Esophagus (tissue), 2 donors: ENCODE data around the gene LSAMP. TPM values are rescaled to one million over a fixed set of nuclear protein-coding genes. Genes with fewer than 3 reads are reported as not detected.

Source experiments
- H3K27ac ChIP-seq, 2 donors: one replicate each; pipeline ENCODE4 v1.5.1; 2013; ENCODE audit warnings: low read depth in 2 of 2, mild to moderate bottlenecking in 2 of 2, inconsistent platforms in 1 of 2, low read length in 1 of 2, moderate library complexity in 1 of 2
- H3K27me3 ChIP-seq, 2 donors: one replicate each; pipeline ENCODE4 v1.6.1; 2013; ENCODE audit warnings: low read length in 2 of 2, control low read depth in 1 of 2, mild to moderate bottlenecking in 1 of 2; ENCODE audit not compliant: insufficient read depth in 2 of 2, control insufficient read depth in 1 of 2
- H3K36me3 ChIP-seq, 2 donors: one replicate each; pipeline ENCODE4 v1.6.1; 2013; ENCODE audit warnings: low read length in 1 of 2; ENCODE audit not compliant: control insufficient read depth in 2 of 2, insufficient read depth in 2 of 2
- H3K4me1 ChIP-seq, 2 donors: one replicate each; pipeline ENCODE4 v1.6.1; 2013; ENCODE audit warnings: low read length in 1 of 2; ENCODE audit not compliant: control insufficient read depth in 2 of 2, insufficient read depth in 2 of 2
- H3K4me3 ChIP-seq, 2 donors: one replicate each; pipeline ENCODE4 v1.5.1; 2013; ENCODE audit warnings: low read length in 2 of 2, mild to moderate bottlenecking in 2 of 2, low read depth in 1 of 2, moderate library complexity in 1 of 2
- H3K9me3 ChIP-seq, 2 donors: one replicate each; pipeline ENCODE4 v1.6.1; 2013; ENCODE audit warnings: mild to moderate bottlenecking in 2 of 2, low read depth in 1 of 2, low read length in 1 of 2, moderate library complexity in 1 of 2; ENCODE audit not compliant: control insufficient read depth in 2 of 2, insufficient read depth in 1 of 2
- WGBS, 2 donors: extraction: QIAGEN DNeasy Blood & Tissue Kit; methylation state at CpG; one replicate each; pipeline ENCODE4 v1.1.7; 2013; 5-methylcytosine and 5-hydroxymethylcytosine counted together
- polyA plus RNA-seq, 2 donors: library from polyadenylated mRNA; stranded (reverse); fragments of 200-250 nt; gene quantifications; one replicate each; pipeline ENCODE4 v1.2.3, GENCODE V29; 2013
- donor health status: healthy with polysubstance abuse.
- donor health status: Bipolar disorder and iron deficiency.

The LSAMP gene
- polyA plus RNA-seq, 2 donors: 0.10 to 0.16 TPM

DNA sequence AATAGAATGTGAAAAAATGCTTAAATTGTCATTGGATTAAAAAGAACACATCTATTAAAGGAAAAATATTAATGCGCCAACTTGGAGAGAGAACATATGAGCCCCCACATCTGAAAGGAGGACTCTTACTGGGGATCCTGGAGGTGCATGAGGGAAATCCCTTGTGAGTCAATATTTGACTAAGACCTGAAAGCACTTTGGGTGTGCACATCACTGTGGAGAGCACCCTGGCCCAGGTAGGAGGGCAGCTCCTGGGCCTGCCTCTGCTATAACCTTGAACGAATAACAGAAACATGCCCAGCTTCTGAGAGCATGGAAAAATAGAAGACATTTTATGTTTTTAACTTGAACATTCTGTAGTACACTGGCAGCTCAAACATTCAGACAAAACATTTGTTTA lies 622.2 kb downstream of the LSAMP start:
- Histone ChIP-seq H3K4me1 (no peaks in the 10 kb centered on the region), H3K36me3 (no peaks in the 10 kb centered on the region), H3K4me3 (no peak overlapping the region), H3K9me3 (no peaks in the 10 kb centered on the region), H3K27ac (no peak overlapping the region), H3K27me3 (no peaks in the 10 kb centered on the region)
- 82% methylated on average over 2 of the region's 2 CpGs for WGBS, 2 donors

DNA sequence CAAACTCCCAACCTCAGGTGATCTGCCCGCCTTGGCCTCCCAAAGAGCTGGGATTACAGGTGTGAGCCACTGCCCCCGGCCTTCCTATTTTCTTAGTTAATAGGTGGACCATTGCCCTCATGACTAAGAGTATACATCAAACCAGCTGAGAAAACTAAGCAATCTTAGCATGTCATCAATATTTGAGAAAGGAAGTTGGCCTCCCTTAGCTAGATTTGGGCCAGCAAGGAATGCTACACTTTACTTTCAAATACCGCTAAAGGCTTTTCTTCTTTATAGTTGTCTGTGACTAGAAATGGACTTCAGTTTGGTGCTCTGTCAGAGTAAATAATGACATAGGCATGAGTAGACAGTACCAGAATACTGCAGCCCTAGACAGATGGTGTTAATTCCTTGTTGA lies 622.7 kb downstream of the LSAMP start:
- no peaks in the 10 kb centered on the region for H3K4me1 ChIP-seq
- no peaks in the 10 kb centered on the region for H3K27me3 ChIP-seq
- no peak overlapping the region for H3K4me3 ChIP-seq
- no peak overlapping the region for H3K27ac ChIP-seq
- no peaks in the 10 kb centered on the region for H3K9me3 ChIP-seq
- 65 to 79% methylated on average over 3 of the region's 3 CpGs for WGBS, 2 donors
- H3K36me3 ChIP-seq: no peaks in the 10 kb centered on the region

DNA sequence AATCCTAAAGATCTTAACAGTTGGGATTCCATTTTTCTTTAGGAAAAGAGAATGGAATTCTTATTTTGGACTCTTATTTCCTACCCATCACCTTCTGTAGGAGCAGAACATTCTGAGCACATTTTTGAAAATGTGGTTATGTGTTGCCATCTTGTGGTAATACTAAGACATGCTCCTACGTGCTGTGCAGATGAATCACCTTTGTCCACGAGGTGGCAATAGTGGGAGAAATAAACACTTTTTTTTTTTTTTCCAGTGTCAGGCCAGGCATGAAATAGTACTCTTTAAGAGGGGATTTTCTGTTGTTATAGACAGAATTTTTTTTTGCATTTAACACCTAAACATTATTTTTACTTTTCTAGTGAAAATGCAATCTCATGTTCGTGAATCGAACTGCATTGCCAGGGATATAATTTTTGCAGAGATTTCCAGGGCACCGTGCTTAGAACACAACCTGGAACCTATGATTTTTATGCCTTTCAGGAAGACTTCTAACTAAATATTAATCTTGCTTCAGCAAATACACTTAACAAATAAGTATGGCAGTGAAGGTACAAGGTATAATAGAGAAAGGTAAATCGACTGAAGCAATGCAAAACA lies 625.4 kb downstream of the LSAMP start:
- 53 to 55% methylated on average over 6 of the region's 6 CpGs for WGBS, 2 donors
- Histone ChIP-seq H3K27ac (no peak overlapping the region), H3K4me1 (no peaks in the 10 kb centered on the region), H3K36me3 (no peaks in the 10 kb centered on the region), H3K4me3 (no peak overlapping the region), H3K9me3 (no peaks in the 10 kb centered on the region), H3K27me3 (no peaks in the 10 kb centered on the region)

DNA sequence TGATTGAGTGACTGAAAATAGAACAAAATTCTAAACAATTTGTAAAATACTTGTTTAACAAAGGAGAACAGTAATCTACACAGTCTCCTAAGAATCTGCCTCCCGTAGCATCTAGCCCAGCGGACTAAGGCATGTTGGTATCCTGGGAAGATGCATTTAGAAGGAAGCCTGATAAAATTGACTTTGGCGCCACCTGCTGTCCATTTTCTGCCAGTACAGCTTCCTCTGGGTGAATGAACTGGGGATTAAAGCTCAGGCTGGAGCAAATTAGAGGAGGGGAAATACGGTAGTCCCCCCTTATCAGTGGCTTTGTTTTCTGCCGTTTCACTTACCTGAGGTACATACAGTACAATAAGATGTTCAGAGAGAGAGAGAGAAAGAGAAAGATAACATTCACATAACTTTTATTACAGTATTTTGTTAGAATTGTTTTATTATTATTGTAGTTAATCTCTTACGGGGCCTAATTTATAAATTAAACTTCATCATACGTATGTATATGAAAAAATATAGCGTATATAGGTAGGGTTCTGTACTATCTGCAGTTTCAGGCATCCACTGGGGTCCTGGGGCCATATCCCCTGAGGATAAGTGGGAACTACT lies 630.4 kb downstream of the LSAMP start:
- WGBS, 2 donors: 16 to 20% methylated on average over 8 of the region's 8 CpGs
- no peak overlapping the region for H3K4me3 ChIP-seq

DNA sequence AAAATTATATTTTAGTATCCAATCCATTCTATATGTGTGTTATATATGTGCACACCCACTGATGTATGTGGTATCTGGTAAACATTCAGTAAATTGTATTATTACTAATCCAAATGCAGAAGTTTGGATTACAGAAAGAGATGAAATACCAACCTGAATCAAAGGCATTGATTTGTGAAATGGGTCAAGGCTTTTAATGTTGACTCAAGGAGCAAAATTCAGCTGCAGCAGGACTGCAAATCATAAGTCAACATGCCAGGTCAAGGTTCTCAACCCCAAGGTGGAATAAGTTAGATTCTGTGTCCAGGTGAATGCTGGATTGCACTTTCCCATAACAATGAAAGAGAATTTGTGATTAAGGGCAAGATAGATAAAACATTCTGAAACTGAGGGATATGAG lies 631.3 kb downstream of the LSAMP start:
- Histone ChIP-seq H3K27ac (no peak overlapping the region), H3K4me1 (peaks cover 0 to 3% of the 10 kb centered on the region in 2 donors), H3K36me3 (no peaks in the 10 kb centered on the region), H3K27me3 (no peaks in the 10 kb centered on the region), H3K9me3 (no peaks in the 10 kb centered on the region), H3K4me3 (no peak overlapping the region)

More for the DNA sequence above, 630.4 kb downstream of the LSAMP start:
- H3K27ac ChIP-seq: no peak overlapping the region
- no peaks in the 10 kb centered on the region for H3K36me3 ChIP-seq
- no peaks in the 10 kb centered on the region for H3K27me3 ChIP-seq
- H3K4me1 ChIP-seq: no peaks in the 10 kb centered on the region
- no peaks in the 10 kb centered on the region for H3K9me3 ChIP-seq

DNA sequence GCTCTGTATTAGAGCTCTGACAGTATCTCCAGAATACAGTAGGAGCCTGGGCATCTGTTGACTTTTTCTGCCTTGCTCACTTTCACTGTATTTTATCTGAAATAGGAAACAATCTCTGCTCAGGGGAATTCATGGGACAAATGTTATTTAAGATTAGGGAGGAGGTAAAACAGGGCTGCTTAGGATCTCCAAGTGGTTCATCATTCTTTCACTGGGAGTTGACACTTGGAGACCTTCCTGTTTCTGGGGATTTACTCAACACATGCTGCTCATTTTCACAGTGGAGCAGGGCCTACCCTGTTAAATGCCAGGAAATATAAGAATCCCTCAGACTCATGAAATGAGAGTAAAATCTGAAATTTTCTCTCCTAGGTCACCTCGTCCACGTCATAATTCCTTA lies 636.5 kb downstream of the LSAMP start:
- 87 to 89% methylated on average over 2 of the region's 2 CpGs for WGBS, 2 donors
- no peaks in the 10 kb centered on the region for H3K9me3 ChIP-seq
- no peak overlapping the region for H3K27ac ChIP-seq
- H3K4me3 ChIP-seq: no peak overlapping the region
- no peaks in the 10 kb centered on the region for H3K27me3 ChIP-seq
- no peaks in the 10 kb centered on the region for H3K36me3 ChIP-seq
- peaks cover 0 to 3% of the 10 kb centered on the region in 2 donors for H3K4me1 ChIP-seq

DNA sequence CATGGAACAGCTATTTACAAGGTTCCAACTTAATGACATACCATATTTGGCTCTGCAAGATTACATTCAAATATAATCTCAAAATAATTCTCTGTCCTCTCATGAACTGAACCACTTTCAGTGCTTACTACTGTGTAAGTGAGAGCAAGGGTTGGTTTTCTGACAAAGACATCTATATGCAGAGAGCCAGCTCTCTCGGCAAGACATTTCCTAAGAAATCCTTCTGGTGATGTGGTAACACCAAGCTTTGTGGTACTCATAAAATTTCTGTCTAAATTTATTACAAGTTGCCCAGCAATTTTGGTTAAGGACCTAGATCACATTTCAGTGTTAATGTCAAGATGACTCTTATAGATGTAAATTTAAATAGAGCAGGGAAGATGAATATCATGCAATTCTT lies 637.0 kb downstream of the LSAMP start:
- 73 to 84% methylated on average over 1 of the region's 1 CpG for WGBS, 2 donors
- no peaks in the 10 kb centered on the region for H3K9me3 ChIP-seq
- no peaks in the 10 kb centered on the region for H3K27me3 ChIP-seq
- H3K4me1 ChIP-seq: peaks cover 0 to 3% of the 10 kb centered on the region in 2 donors
- H3K4me3 ChIP-seq: no peak overlapping the region
- no peak overlapping the region for H3K27ac ChIP-seq
- H3K36me3 ChIP-seq: no peaks in the 10 kb centered on the region

DNA sequence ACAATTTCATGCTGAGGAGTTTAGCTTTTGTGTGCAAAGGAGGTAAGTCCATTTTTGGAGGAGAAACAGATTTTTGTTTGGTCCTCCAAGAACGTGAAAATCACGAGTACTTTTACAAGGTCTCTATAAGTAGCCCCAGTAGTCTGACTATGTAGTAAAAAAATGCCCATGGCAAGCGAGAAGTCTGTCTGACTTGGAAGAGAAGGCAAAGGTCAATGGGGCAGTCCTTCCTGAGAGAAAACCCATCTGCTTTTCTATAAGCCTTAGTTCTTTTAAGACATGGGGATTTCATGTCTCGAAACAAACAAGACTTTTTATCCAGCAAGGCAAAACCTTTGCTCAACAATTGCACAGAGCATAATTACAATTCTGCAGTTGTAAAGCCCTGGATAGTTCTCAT lies 638.8 kb downstream of the LSAMP start:
- Histone ChIP-seq H3K9me3 (no peaks in the 10 kb centered on the region), H3K36me3 (no peaks in the 10 kb centered on the region), H3K4me3 (no peak overlapping the region), H3K27me3 (no peaks in the 10 kb centered on the region), H3K27ac (no peak overlapping the region), H3K4me1 (peaks cover 0 to 3% of the 10 kb centered on the region in 2 donors)
- 66 to 73% methylated on average over 4 of the region's 4 CpGs for WGBS, 2 donors

DNA sequence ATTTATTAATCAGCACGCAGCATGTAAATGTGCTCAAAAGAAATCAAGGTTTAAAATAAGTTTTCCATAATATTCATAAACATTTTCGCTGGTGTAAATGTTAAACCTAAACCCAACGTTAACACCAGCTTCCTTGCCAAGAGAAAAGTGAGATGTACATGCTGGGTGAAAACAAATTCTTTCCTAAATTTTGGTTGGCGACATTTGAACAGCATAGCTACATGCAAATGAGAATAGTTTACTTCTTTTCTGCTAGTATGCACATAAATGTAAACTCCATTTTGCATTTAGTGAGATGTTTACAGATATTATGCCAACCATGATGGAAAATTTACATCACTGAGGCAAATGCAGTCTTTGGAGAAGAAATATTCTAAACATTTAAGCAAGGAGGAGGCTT lies 639.8 kb downstream of the LSAMP start:
- WGBS, 2 donors: 82 to 83% methylated on average over 4 of the region's 4 CpGs
- H3K27me3 ChIP-seq: no peaks in the 10 kb centered on the region
- no peaks in the 10 kb centered on the region for H3K36me3 ChIP-seq
- H3K4me3 ChIP-seq: no peak overlapping the region
- no peaks in the 10 kb centered on the region for H3K9me3 ChIP-seq
- no peak overlapping the region for H3K27ac ChIP-seq
- peaks cover 0 to 3% of the 10 kb centered on the region in 2 donors for H3K4me1 ChIP-seq

DNA sequence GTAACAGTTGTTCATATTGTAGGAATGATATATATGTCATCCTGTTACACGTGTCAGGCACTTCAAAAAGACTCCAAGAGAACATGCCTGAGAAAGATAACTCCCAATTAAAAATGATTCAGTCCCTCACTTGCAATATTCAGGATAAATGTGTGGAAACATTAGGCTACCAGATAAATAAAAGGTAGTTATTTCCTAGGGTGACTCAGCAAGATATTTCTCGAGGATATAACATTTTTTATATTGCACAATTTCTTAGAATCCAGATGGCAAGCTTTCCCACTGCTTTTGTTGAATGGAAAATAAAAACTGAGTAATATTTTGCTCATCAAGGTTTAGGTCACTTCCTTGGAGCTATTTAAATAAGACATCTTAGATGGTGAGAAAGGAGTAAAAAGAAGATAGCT lies 640.6 kb downstream of the LSAMP start:
- H3K4me1 ChIP-seq: peaks cover 0 to 3% of the 10 kb centered on the region in 2 donors
- H3K4me3 ChIP-seq: no peak overlapping the region
- WGBS, 2 donors: 23 to 28% methylated on average over 2 of the region's 2 CpGs
- H3K27ac ChIP-seq: no peak overlapping the region
- no peaks in the 10 kb centered on the region for H3K27me3 ChIP-seq
- no peaks in the 10 kb centered on the region for H3K36me3 ChIP-seq
- no peaks in the 10 kb centered on the region for H3K9me3 ChIP-seq
